IPS DF 6.9 (cell line): ENCODE results near the gene MORF4L1.
"Not testable (repeated sequence)": the region's sequence is repeated elsewhere in the genome, so short reads cannot be mapped to it uniquely, and the experiment has no call there.

Experiments
- DNase-seq: peaks from one replicate; pipeline ENCODE4 v3.0.0-alpha.2; 2013; ENCODE audit warnings: low read depth, low spot score
- H3K27ac ChIP-seq: one replicate; pipeline ENCODE4 v1.5.1; 2013; ENCODE audit warnings: low read length, control low read depth
- H3K27me3 ChIP-seq: 2 replicates; pipeline ENCODE4 v1.6.1; 2013; ENCODE audit warnings: mild to moderate bottlenecking, low read length; ENCODE audit not compliant: control insufficient read depth, insufficient read depth
- H3K36me3 ChIP-seq: 2 replicates; pipeline ENCODE4 v1.6.1; 2013; ENCODE audit warnings: low read length; ENCODE audit not compliant: control insufficient read depth, insufficient read depth
- H3K4me1 ChIP-seq: 2 replicates; pipeline ENCODE4 v1.6.1; 2013; ENCODE audit warnings: low read length; ENCODE audit not compliant: control insufficient read depth, insufficient read depth
- H3K4me3 ChIP-seq: 2 replicates; pipeline ENCODE4 v1.5.1; 2013; ENCODE audit warnings: mild to moderate bottlenecking, low read length
- H3K9me3 ChIP-seq: 2 replicates; pipeline ENCODE4 v1.6.1; 2013; ENCODE audit warnings: low read length, inconsistent platforms; ENCODE audit not compliant: control insufficient read depth, insufficient read depth
- WGBS: extraction: QIAGEN DNeasy Blood & Tissue Kit; methylation state at CpG from one replicate; pipeline ENCODE4 v1.1.7; 2013; ENCODE audit warnings: mixed read lengths, missing lambda C conversion rate; ENCODE audit not compliant: insufficient read length, insufficient coverage; 5-methylcytosine and 5-hydroxymethylcytosine counted together

MORF4L1 gene

DNA sequence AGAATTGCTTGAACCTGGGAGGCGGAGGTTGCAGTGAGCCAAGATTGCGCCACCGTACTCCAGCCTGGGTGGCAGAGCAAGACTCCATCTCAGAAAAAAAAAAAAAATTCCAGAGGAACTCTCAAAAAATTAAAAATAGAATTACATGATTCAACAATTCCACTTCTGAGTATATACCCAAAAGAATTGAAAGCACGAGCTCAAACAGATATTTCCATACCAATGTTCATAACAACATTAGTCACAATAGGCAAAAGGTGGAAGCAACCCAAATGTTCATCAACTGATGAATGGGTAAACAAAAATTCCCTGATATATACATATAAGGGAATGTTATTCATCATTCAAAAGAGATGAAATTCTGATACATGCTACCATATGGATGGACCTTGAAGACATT, 16.9 kb upstream of the MORF4L1 start:
- no peak for DNase-seq
- H3K27me3 ChIP-seq: no peaks in the 10 kb centered on the region
- H3K36me3 ChIP-seq: no peaks in the 10 kb centered on the region
- no peaks in the 10 kb centered on the region for H3K9me3 ChIP-seq
- no peak overlapping the region for H3K4me3 ChIP-seq
- no CpG with 5 or more reads among the region's 4 CpGs for WGBS
- no peaks in the 10 kb centered on the region for H3K4me1 ChIP-seq
- no peak overlapping the region for H3K27ac ChIP-seq

DNA sequence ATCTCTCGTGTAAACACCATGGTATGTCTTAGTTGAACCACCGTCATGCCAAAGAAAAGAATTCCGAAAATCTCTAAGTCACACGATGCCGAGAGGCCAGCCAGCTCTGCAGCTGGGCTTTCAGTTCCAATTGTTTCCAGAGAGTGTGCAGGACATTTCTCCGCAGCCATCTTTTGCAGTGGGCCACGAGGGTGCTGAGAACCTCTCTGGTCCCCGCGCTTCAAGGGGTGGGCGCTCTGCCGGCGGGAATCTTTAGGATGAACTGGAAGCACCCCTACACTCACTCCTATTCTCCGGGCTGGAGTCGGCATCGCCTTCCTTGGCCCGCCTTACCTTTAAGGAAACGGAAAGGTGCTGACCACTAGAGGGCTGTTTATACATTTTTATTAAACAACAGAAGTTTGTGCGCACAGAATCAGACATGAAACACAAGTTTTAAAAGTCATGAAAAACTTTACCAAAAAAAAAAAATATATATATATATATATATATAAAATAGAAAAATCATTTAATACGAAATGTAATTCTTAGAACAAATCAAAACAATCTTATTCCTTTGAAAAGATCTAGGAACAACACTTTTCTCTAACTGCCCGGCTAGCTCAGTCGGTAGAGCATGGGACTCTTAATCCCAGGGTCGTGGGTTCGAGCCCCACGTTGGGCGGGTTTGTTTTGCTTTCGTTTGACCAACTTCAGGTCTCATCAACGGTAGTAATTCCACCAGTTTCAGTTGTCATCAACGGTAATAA, 12.5 kb upstream of the MORF4L1 start:
- Histone ChIP-seq H3K4me3 (peak overlapping the region; percentile 59; the same call in 1 of the 2 replicates), H3K27me3 (no peaks in the 10 kb centered on the region), H3K27ac (no peak overlapping the region), H3K9me3 (no peaks in the 10 kb centered on the region), H3K4me1 (no peaks in the 10 kb centered on the region), H3K36me3 (no peaks in the 10 kb centered on the region)
- peak; percentile 72 for DNase-seq
- no CpG with 5 or more reads among the region's 28 CpGs for WGBS

- not testable (repeated sequence) for H3K9me3 ChIP-seq, DNase-seq, H3K27ac ChIP-seq, H3K27me3 ChIP-seq, H3K36me3 ChIP-seq, H3K4me1 ChIP-seq, H3K4me3 ChIP-seq
- WGBS: no CpG with 5 or more reads among the region's 10 CpGs
Observed at GRCh38 chr15:78865585-78865984, 7.1 kb upstream of the MORF4L1 start.

DNA sequence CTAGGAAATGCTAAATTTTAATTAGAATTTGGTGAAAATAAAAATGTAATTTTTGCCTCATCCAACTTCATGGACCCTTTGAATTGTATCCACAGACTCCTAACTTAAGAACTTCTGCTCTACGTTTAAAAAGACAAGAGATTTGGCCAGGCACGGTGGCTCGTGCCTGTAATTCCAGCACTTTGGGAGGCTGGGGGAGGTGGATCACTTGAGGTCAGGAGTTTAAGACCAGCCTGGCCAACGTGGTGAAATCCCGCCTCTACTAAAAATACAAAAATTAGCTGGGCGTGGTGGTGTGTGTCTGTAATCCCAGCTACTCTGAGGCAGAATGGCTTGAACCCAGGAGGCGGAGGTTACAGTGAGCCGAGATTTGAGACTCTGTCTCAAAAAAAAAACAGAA, 6.7 kb upstream of the MORF4L1 start:
- not testable (repeated sequence) for H3K36me3 ChIP-seq, H3K4me1 ChIP-seq, H3K9me3 ChIP-seq, H3K4me3 ChIP-seq, H3K27ac ChIP-seq, DNase-seq, H3K27me3 ChIP-seq
- no CpG with 5 or more reads among the region's 8 CpGs for WGBS

DNA sequence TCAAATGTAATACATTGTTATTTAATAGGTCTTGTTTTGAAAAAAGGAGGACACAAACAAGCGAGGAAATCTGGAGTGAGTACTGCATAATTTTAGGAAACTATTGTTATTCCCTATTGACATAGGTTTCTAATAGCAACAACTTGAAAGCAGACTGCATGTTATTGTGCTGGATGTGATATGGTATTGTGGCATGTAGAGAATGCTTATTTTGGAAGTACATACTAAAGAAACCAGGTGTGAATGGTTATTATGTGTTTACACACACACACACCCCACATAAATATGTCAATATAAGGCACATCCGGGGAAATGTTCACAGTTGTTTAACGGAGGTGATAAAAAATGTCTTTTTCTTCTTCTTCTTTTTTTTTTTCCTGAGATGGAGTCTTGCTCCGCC, 5.9 kb upstream of the MORF4L1 start:
- Histone ChIP-seq H3K36me3 (no peaks in the 10 kb centered on the region), H3K27me3 (no peaks in the 10 kb centered on the region), H3K27ac (no peak overlapping the region), H3K4me1 (no peaks in the 10 kb centered on the region), H3K4me3 (no peak overlapping the region), H3K9me3 (no peaks in the 10 kb centered on the region)
- no peak for DNase-seq
- no CpG with 5 or more reads among the region's 4 CpGs for WGBS

GRCh38 chr15:78868366-78868765, 4.3 kb upstream of the MORF4L1 start:
- Histone ChIP-seq H3K4me3 (no peak overlapping the region), H3K4me1 (no peaks in the 10 kb centered on the region), H3K27ac (no peak overlapping the region), H3K36me3 (no peaks in the 10 kb centered on the region), H3K9me3 (no peaks in the 10 kb centered on the region), H3K27me3 (no peaks in the 10 kb centered on the region)
- WGBS: no CpG with 5 or more reads among the region's 3 CpGs
- DNase-seq: no peak

- not testable (repeated sequence) for H3K9me3 ChIP-seq, DNase-seq, H3K4me3 ChIP-seq, H3K4me1 ChIP-seq, H3K27ac ChIP-seq, H3K36me3 ChIP-seq, H3K27me3 ChIP-seq
- WGBS: no CpG with 5 or more reads among the region's 24 CpGs
Observed at GRCh38 chr15:78871483-78872127, 1.1 kb upstream of the MORF4L1 start.

- Histone ChIP-seq H3K27me3 (no peaks in the 10 kb centered on the region), H3K9me3 (no peaks in the 10 kb centered on the region), H3K27ac (no peak overlapping the region), H3K4me3 (peak overlapping the region; percentile 93), H3K4me1 (no peaks in the 10 kb centered on the region; the same call in none of the 2 replicates), H3K36me3 (no peaks in the 10 kb centered on the region; the same call in 1 of the 2 replicates)
- WGBS: no CpG with 5 or more reads among the region's 75 CpGs
- DNase-seq: peak; percentile 68
Observed at GRCh38 chr15:78872972-78873792, 492 bp downstream of the MORF4L1 start.

GRCh38 chr15:78873793-78874765, 1.4 kb downstream of the MORF4L1 start:
- no peak for DNase-seq
- H3K4me1 ChIP-seq: no peaks in the 10 kb centered on the region; the same call in none of the 2 replicates
- H3K9me3 ChIP-seq: no peaks in the 10 kb centered on the region
- H3K27ac ChIP-seq: no peak overlapping the region
- H3K36me3 ChIP-seq: no peaks in the 10 kb centered on the region; the same call in 1 of the 2 replicates
- 100% methylated on average over 2 of the region's 38 CpGs for WGBS
- H3K27me3 ChIP-seq: no peaks in the 10 kb centered on the region
- H3K4me3 ChIP-seq: peak overlapping the region; percentile 93; the same call in 1 of the 2 replicates
